HL-60 (cell line): ENCODE measurements around the gene ACSS3.

Source experiments
- DNase-seq, 2 experiments: peaks; one replicate each; pipeline ENCODE4 v3.0.0-alpha.2; 2010 to 2020; ENCODE audit warnings: low read depth in 1 of 2, low spot score in 1 of 2
- H3K27ac ChIP-seq: fragments of 250-450 bp; sonication (Bioruptor Pico); replicated peaks from 2 replicates; pipeline ENCODE4 v1.5.1; 2020; ENCODE audit warnings: mild to moderate bottlenecking, moderate library complexity
- H3K27me3 ChIP-seq: fragments of 250-450 bp; sonication (Bioruptor Pico); 2 replicates; pipeline ENCODE4 v1.5.1; 2021; ENCODE audit warnings: mild to moderate bottlenecking, moderate library complexity; ENCODE audit not compliant: insufficient read depth, poor library complexity, severe bottlenecking
- H3K4me3 ChIP-seq: replicated peaks from 2 replicates; pipeline ENCODE4 v1.5.1; 2011; ENCODE audit warnings: mild to moderate bottlenecking, control low read depth, low read length; ENCODE audit not compliant: insufficient read depth
- GABPA ChIP-seq: IDR thresholded peaks from 2 replicates; pipeline ENCODE4 v1.6.1; 2012; ENCODE audit warnings: low read depth
- POLR2AphosphoS5 ChIP-seq: IDR thresholded peaks from 2 replicates; pipeline ENCODE4 v1.6.1; 2012; ENCODE audit warnings: low read depth
- SPI1 ChIP-seq: IDR thresholded peaks from 2 replicates; pipeline ENCODE4 v1.6.1; 2012; ENCODE audit warnings: low read depth, mild to moderate bottlenecking, borderline replicate concordance
- TF ChIP-seq, protein P1 (sequence below): IDR thresholded peaks from one replicate; pipeline ENCODE4 v1.5.1; 2011; ENCODE audit warnings: low read length, control low read depth, inconsistent platforms; ENCODE audit not compliant: insufficient read depth
- TF ChIP-seq, protein P2 (sequence below): IDR thresholded peaks from 2 replicates; pipeline ENCODE4 v1.6.1; 2012; ENCODE audit warnings: low read depth; ENCODE audit not compliant: insufficient replicate concordance

The ACSS3 gene

DNA sequence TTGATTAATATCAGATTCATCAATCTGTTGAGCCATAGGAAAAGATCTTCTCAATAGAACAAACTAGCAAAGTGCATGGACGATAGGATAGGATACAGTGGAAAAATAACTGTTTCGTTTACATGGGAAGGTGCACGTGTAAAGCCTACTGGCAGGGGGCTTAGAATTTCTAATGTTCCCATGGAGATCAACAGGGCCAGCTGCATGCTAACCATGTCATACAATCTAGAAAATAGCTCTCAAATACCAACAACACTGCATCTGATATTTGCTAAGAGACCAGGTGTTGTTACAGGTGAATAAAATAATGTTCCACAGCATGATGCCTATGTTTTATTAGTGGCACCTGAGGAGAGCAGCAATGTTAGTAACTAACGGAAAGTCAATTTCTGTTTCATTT, 72.5 kb downstream of the ACSS3 start:
- Histone ChIP-seq H3K4me3 (no peak overlapping the region), H3K27me3 (no peaks in the 10 kb centered on the region), H3K27ac (no peak overlapping the region)
- DNase-seq, result no peak
- TF ChIP-seq, protein P1, sequence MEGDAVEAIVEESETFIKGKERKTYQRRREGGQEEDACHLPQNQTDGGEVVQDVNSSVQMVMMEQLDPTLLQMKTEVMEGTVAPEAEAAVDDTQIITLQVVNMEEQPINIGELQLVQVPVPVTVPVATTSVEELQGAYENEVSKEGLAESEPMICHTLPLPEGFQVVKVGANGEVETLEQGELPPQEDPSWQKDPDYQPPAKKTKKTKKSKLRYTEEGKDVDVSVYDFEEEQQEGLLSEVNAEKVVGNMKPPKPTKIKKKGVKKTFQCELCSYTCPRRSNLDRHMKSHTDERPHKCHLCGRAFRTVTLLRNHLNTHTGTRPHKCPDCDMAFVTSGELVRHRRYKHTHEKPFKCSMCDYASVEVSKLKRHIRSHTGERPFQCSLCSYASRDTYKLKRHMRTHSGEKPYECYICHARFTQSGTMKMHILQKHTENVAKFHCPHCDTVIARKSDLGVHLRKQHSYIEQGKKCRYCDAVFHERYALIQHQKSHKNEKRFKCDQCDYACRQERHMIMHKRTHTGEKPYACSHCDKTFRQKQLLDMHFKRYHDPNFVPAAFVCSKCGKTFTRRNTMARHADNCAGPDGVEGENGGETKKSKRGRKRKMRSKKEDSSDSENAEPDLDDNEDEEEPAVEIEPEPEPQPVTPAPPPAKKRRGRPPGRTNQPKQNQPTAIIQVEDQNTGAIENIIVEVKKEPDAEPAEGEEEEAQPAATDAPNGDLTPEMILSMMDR, result no peak
- TF ChIP-seq, protein P2, sequence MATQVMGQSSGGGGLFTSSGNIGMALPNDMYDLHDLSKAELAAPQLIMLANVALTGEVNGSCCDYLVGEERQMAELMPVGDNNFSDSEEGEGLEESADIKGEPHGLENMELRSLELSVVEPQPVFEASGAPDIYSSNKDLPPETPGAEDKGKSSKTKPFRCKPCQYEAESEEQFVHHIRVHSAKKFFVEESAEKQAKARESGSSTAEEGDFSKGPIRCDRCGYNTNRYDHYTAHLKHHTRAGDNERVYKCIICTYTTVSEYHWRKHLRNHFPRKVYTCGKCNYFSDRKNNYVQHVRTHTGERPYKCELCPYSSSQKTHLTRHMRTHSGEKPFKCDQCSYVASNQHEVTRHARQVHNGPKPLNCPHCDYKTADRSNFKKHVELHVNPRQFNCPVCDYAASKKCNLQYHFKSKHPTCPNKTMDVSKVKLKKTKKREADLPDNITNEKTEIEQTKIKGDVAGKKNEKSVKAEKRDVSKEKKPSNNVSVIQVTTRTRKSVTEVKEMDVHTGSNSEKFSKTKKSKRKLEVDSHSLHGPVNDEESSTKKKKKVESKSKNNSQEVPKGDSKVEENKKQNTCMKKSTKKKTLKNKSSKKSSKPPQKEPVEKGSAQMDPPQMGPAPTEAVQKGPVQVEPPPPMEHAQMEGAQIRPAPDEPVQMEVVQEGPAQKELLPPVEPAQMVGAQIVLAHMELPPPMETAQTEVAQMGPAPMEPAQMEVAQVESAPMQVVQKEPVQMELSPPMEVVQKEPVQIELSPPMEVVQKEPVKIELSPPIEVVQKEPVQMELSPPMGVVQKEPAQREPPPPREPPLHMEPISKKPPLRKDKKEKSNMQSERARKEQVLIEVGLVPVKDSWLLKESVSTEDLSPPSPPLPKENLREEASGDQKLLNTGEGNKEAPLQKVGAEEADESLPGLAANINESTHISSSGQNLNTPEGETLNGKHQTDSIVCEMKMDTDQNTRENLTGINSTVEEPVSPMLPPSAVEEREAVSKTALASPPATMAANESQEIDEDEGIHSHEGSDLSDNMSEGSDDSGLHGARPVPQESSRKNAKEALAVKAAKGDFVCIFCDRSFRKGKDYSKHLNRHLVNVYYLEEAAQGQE, result no peak
- TF ChIP-seq POLR2AphosphoS5 (no peak), GABPA (no peak), SPI1 (no peak)

DNA sequence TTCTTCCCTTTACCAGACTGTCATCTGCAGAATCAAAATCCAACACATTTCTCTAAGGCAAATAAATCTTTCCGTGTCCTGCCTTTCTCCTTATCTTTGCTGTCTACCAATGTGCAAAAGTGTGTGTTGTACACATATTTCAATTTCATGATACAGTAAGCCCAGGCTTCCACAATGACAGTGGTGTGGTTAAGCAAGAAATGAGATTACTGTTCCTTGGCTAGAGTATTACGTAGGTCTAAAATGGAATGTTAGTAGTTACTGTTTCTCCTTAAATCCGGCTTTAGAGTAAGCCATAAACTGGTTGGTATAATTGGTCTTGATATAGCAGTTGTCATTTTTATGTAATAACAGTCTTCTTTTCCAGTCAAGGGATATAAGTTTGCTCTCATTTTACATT, 82.0 kb downstream of the ACSS3 start:
- no peaks in the 10 kb centered on the region for H3K27me3 ChIP-seq
- no peak overlapping the region for H3K27ac ChIP-seq
- TF ChIP-seq, protein P1, result no peak
- TF ChIP-seq, protein P2, result no peak
- no peak for TF ChIP-seq POLR2AphosphoS5
- no peak for DNase-seq
- H3K4me3 ChIP-seq, result no peak overlapping the region

DNA sequence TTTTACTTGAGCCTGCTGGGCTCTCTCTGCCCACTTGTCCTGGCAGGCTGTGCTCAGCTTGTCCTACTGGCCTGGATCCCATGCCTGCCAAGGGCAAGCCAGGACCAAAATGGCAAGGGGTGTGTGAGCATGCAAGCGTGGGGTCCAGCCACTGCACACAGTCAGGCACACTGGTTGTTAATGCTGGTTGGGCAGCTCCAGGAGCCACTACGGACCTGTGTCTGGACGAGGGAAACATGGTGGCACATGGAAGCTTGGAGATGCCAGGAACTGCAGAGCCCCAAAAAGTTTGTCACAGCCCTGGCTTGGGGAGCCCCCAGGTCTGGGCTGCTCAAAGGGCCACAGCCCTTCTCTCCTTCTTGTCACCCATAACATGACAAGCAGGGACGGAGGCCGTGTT, 83.8 kb downstream of the ACSS3 start:
- TF ChIP-seq, protein P1, result no peak
- no peak for TF ChIP-seq GABPA
- TF ChIP-seq, protein P2, result no peak
- TF ChIP-seq POLR2AphosphoS5, result no peak
- no peak for TF ChIP-seq SPI1
- no peak overlapping the region for H3K4me3 ChIP-seq
- H3K27me3 ChIP-seq, result no peaks in the 10 kb centered on the region
- no peak for DNase-seq
- H3K27ac ChIP-seq, result no peak overlapping the region
